ENCODE data around the gene PTPRN2.

Gene PTPRN2

GRCh38 chr7:157689269-157690057 is 898.2 kb downstream of the PTPRN2 start:
- no peak for DNase-seq

DNA sequence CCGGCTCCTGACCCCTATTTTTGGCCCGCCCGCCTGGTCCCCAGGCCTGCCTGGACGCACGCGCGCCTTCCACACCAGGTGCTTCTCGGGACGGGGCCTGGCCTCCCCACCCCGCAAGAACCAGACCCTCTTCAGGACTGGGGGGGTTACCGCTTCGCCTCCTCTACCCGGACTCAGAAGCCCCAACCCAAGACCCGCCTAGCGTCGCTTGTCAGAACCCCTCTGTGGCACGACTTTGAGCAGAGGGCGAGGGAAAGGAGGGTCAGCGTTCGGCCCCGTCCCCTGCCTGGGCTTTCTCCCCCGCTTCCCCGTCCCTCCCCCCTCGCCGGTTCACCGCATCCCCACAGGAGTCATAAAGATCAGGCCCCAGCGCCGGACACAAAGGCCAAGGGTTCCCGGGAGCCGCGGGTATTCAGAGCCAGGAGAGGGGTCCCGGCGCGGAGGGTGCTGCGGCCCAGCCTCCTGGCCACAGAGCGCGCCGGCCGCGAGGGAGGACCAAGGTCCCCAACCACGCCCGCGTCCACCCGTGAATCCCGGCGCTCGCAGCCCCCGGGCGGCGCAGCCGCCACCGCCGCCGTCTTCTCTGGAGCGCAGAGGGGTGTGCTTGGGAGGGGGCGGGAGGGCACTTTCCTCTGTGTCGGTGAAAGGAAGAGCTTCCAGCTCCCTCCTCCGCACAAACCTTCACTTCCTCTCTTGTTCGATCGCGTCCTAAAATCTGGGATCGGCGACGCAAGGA is 898.9 kb downstream of the PTPRN2 start:
- DNase-seq, result no peak

- no peak for DNase-seq
Observed at GRCh38 chr7:157687845-157688532, 899.6 kb downstream of the PTPRN2 start.

DNA sequence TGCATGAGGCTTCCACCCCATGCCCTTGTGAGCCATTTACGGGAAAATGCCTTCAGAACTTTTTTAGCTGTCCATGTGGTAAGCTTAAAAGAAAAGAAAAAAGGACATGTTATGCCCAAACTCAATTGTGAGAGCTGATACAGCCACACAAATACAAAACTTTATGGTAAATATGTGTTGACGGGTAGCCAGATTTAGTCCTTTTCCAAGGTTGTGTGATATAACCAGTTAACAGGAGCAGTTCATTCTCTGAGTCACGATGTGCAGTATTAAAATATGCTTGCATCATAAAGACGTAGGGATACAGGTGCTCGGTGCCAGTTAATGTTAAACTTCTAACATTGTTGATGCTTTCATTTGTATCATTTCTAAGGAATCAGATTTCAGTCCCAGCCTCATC is 900.5 kb downstream of the PTPRN2 start:
- no peak for DNase-seq

- DNase-seq, result no peak
Observed at GRCh38 chr7:157686285-157686894, 901.2 kb downstream of the PTPRN2 start.

DNA sequence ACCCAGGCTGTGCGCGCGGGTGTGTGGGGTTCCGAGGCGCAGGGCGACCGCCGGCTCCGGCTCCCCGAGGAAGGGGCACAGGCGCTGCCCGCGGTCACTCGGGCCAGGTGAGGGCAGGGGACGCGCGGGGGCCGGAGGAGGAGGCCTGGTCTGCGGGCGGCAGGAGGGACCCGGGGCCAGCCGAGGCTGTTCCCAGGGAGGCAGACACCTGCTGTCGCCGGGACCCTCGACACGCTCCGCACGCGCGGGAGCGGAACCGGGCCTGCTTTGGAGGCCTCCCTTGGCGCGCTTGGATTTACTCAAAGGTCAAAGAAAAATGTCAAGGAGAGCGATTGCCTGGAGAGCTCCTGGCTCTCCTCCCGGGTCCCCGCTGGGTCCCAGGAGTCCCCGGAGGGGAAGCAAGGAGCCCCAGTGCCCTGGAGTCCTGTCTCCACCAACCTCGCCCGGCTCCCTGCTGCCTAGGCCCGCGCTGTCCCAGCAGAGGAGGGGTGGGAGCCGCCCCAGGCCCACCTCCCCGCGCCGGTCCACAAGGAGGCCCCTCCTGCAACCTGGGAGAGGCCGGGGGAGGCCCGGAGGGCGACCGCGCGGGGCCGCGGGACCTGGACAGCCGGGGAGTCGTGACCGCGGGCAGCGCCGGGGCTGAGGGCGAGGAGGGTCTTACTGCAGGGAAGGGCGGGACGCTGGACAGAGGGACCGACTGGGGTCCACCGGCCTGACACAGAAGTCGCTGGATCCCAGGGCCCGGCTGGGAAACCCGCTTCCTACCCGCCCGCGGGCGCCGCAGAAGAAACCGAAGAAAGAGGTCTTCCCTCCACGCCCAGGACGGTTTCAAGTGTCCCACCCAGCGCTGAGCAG is 902.0 kb downstream of the PTPRN2 start:
- no peak for DNase-seq

- no peak for DNase-seq
Observed at GRCh38 chr7:157684909-157685429, 902.7 kb downstream of the PTPRN2 start.

DNA sequence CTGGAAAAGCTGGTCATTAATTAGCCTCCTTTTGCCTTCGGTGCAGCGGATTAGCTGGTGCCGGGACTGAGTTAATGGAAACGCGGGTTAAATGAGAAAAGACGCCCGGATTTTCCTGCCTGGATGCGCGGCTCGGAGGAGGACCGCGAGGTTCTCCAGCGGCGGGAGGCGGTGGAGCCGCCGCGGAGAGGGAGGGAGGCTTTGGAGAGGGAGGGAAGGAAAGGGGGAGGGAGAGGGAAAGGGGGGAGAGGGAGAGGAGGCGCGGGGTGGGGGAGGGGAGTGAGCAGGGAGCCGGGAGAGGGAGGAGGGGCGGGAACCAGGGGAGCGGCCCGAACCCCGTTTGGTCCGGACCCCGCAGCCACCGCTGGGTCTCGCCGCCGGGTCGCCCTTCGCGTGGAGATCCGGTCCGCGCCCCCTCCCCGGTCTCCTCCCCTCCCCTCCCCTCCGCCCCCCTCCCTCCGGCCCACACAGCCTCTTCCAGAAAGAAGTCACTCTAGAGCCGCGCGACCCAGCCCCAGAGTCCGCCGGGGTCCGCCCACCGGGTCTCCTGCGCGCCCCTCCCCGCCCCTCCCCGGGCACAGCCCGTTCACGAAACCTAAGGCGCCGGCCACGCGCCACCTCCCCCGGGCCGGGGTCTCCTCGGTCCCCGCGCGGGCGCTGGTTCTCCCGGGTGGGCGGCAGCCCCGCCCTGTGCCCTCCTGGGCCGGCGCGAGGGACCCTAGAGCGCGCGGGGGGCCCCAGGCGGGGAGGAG is 903.3 kb downstream of the PTPRN2 start:
- no peak for DNase-seq

- no peak for DNase-seq
Observed at GRCh38 chr7:157683747-157684156, 903.9 kb downstream of the PTPRN2 start.

GRCh38 chr7:157682946-157683746 is 904.5 kb downstream of the PTPRN2 start:
- DNase-seq, result no peak

DNA sequence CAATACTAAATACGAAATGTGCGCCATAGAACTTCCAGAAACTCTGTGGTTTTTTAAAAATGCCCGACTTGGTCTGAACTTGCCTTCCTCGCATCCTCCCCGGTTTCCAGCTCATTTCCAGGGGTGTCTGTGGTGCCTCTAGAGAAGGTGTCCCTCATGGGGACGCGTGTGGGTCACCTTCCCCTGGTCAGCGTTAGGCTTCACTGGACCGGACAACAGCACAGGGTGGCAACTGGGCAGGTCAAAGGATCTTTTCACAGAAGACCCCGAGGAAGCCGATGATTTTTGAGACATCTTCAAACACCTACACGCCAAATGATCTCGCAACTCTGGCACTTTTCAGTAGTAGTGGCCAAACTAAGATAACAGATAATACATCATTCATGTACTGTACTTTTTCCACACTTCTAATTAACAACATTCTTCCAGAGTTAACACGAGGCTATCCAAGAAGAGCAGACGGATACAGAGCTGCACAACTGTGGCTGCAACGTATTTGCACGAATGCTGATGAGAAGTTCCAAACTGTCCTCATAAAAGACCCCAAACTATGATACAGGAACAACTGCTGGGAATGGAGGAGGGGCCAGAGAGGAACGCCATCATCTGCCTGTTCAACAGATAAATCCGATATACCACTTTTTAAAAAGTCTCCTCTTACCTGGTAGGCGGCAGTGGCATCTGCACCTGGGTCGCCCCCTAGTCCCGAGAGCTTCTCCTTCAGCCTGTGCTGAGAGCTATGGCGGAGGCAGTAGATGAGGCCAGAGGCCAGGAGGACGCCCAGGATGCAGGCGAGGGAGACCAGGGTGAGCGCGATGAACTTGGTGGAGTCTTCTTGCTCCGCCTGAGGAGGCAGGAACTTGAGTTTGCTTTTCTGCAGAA is 905.3 kb downstream of the PTPRN2 start:
- DNase-seq, result no peak

DNA sequence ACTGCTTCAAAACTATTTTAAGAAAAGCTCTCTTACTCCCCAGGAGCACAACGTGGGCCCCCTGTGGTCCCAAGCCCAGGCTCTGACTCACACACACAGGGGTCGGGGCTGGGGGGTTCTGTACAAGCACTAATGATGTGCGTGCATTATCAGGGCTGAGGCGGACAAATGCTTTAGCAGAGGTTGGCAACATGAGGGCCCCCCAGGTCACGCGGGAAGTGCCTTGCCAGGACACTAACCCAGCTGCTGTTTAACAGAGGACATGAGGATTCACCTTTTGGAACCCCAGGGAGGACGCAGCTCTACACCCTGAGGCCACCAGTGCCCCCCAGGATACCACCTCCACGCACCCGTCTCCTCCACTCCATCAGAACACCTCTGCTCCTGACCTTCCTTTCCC is 908.0 kb downstream of the PTPRN2 start:
- DNase-seq, result no peak

GRCh38 chr7:157678501-157678900 is 909.1 kb downstream of the PTPRN2 start:
- DNase-seq, result no peak

GRCh38 chr7:157676456-157677255 is 911.0 kb downstream of the PTPRN2 start:
- DNase-seq, result no peak

DNA sequence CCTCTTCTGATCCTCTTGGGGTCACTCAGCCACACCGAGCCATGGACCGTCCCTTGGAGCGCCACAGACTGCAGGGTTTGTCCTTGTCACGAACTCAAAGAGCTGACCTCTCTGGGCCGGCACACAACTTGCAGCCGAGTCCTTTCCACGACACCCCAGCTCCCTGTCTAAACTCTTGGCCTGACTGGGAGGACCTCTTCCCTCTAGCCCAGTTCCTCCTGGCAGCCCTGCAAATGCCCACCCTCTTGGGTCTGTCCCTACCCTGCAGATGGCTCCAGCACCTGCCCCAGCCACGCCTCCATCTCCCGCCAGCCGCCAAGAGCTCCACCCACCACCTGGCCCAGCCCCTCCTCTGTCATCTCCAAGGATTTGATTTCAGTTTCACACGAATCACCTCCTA is 911.6 kb downstream of the PTPRN2 start:
- no peak for DNase-seq

DNA sequence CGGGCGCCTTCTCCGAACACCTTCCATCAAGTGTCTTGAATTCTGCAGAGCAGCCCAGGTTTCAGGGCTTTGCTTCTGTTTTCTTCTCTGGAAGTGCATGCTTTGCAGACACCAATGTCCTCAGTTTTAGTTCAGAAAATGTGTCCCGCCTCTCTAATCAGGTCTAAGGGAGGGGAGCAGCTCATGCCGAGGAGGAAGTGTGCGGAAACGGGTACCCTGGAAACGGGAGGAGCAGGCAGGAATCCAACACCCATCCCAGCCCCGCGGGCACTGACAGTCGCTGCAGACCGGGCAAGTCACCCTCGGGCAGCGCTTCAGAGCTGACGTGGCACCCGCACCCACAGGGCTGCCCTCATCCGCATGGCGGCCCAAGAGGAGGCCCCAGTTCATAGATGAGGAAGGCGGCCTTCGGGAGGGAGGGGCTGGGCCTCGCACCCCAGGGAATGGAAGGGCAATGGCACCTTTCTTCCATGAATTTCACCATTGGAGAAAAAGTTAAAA is 912.1 kb downstream of the PTPRN2 start:
- DNase-seq, result no peak

GRCh38 chr7:157674715-157675426 is 912.8 kb downstream of the PTPRN2 start:
- DNase-seq, result no peak
